Stomach (tissue), 4 donors: ENCODE results near the gene KIZ.

Experiments
- CTCF ChIP-seq, 7 experiments: fragments of 450-650 bp in 4 of 7; fragments of 200-600 bp in 3 of 7; sonication (generic) in 3 of 7; IDR thresholded peaks; one replicate each; pipeline ENCODE4 v1.5.1; 2016 to 2019; ENCODE audit warnings: antibody characterized with exemption in 7 of 7, control low read depth in 2 of 7, mild to moderate bottlenecking in 1 of 7
- POLR2AphosphoS5 ChIP-seq, 3 donors: sonication (generic); formaldehyde crosslinking; IDR thresholded peaks; one replicate each; pipeline ENCODE4 v1.6.1; 2016; ENCODE audit warnings: antibody characterized with exemption in 3 of 3

GRCh38 chr20:21230220-21230619, 104.3 kb downstream of the KIZ start:
- TF ChIP-seq POLR2AphosphoS5 (IDR thresholded peaks at IDR 0.05): no peak
- no peak for TF ChIP-seq CTCF (IDR thresholded peaks at IDR 0.05)
